PC-9 (cell line): ENCODE results near the gene PEX14.

Source experiments
- EZH2 ChIP-seq: fragments of 200-600 bp; sonication (generic); IDR thresholded peaks from 2 replicates; pipeline ENCODE4 v1.8.0; 2017; ENCODE audit warnings: antibody characterized with exemption, low read depth
- TF ChIP-seq, protein P1 (sequence below): fragments of 200-600 bp; sonication (generic); conservative IDR thresholded peaks from 2 replicates; pipeline ENCODE4 v1.6.1; 2017; ENCODE audit warnings: mixed run types, antibody characterized with exemption, mild to moderate bottlenecking, moderate library complexity

GRCh38 chr1:10440794-10441193, 34.0 kb upstream of the PEX14 start:
- TF ChIP-seq, protein P1, sequence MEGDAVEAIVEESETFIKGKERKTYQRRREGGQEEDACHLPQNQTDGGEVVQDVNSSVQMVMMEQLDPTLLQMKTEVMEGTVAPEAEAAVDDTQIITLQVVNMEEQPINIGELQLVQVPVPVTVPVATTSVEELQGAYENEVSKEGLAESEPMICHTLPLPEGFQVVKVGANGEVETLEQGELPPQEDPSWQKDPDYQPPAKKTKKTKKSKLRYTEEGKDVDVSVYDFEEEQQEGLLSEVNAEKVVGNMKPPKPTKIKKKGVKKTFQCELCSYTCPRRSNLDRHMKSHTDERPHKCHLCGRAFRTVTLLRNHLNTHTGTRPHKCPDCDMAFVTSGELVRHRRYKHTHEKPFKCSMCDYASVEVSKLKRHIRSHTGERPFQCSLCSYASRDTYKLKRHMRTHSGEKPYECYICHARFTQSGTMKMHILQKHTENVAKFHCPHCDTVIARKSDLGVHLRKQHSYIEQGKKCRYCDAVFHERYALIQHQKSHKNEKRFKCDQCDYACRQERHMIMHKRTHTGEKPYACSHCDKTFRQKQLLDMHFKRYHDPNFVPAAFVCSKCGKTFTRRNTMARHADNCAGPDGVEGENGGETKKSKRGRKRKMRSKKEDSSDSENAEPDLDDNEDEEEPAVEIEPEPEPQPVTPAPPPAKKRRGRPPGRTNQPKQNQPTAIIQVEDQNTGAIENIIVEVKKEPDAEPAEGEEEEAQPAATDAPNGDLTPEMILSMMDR: no peak
- no peak for TF ChIP-seq EZH2
